Measurements from ENCODE around the gene LGALS12.

- TF ChIP-seq CTCF (IDR thresholded peaks at IDR 0.05; ENCODE audit: low read depth, low read length) (no peak), EZH2phosphoT487 (IDR thresholded peaks at IDR 0.05; ENCODE audit: low read depth) (no peak)
These were observed 25.8 kb upstream of the LGALS12 start for GRCh38 chr11:63480039-63480438.

Measured in OCI-LY3 (cell line).